Prostate gland (tissue), 2 donors: ENCODE measurements around the gene PRKCD. TPM values are rescaled to one million over a fixed set of nuclear protein-coding genes. Genes with fewer than 3 reads are reported as not detected.
A peak's percentile ranks its signal among the peaks of the same experiment; 100 is the strongest.

Experiments
- DNase-seq: peaks from one replicate; pipeline ENCODE4 v3.0.0-alpha.2; 2019; ENCODE audit warnings: low spot score
- H3K27ac ChIP-seq, 2 donors: fragments of 200-600 bp; sonication (generic); 2 replicates each; pipeline ENCODE4 v1.5.1; 2017 to 2019
- H3K27me3 ChIP-seq: fragments of 200-600 bp; sonication (generic); replicated peaks from 2 replicates; pipeline ENCODE4 v1.5.1; 2019; ENCODE audit not compliant: insufficient read depth
- H3K36me3 ChIP-seq, 2 donors: fragments of 200-600 bp; sonication (generic); 1 replicate in 1 of 2; 2 replicates in 1 of 2; pipeline versions ENCODE4 v1.5.1 to v1.8.1; 2017 to 2019
- H3K4me1 ChIP-seq: fragments of 200-600 bp; sonication (generic); replicated peaks from 2 replicates; pipeline ENCODE4 v1.5.1; 2019
- H3K4me3 ChIP-seq, 2 donors: fragments of 200-600 bp; sonication (generic); 2 replicates each; pipeline ENCODE4 v1.5.1; 2017 to 2019
- H3K9me3 ChIP-seq: fragments of 200-600 bp; sonication (generic); 2 replicates; pipeline ENCODE4 v1.5.1; 2017
- CTCF ChIP-seq, 4 experiments: fragments of 200-600 bp in 2 of 4; fragments of 450-650 bp in 2 of 4; sonication (generic) in 2 of 4; IDR thresholded peaks; 1 replicate in 3 of 4; 2 replicates in 1 of 4; pipeline ENCODE4 v1.5.1; 2016 to 2019; ENCODE audit warnings: antibody characterized with exemption in 4 of 4, mild to moderate bottlenecking in 2 of 4, moderate library complexity in 2 of 4
- POLR2A ChIP-seq: fragments of 450-650 bp; IDR thresholded peaks from one replicate; pipeline ENCODE4 v1.6.1; 2016; ENCODE audit warnings: antibody characterized with exemption, mild to moderate bottlenecking
- POLR2AphosphoS5 ChIP-seq: sonication (generic); formaldehyde crosslinking; IDR thresholded peaks from one replicate; pipeline ENCODE4 v1.6.1; 2017; ENCODE audit warnings: antibody characterized with exemption
- WGBS: methylation state at CpG from one replicate; pipeline ENCODE4 v1.1.5; 2018; 5-methylcytosine and 5-hydroxymethylcytosine counted together
- intact Hi-C: fragments of 100-400 bp; cut with DNase I; formaldehyde crosslinking; loops from one replicate; pipeline ENCODE4 v1.14.2; 2022
- total RNA-seq, 2 donors: library from RNA; depleted of rRNA; stranded (reverse); fragments of >200 nt; gene quantifications; one replicate each; pipeline ENCODE4 v1.1.0, GENCODE V29; 2016

PRKCD gene
- total RNA-seq, 2 donors from 2014 or later, result 33.4 to 57.9 TPM

DNA sequence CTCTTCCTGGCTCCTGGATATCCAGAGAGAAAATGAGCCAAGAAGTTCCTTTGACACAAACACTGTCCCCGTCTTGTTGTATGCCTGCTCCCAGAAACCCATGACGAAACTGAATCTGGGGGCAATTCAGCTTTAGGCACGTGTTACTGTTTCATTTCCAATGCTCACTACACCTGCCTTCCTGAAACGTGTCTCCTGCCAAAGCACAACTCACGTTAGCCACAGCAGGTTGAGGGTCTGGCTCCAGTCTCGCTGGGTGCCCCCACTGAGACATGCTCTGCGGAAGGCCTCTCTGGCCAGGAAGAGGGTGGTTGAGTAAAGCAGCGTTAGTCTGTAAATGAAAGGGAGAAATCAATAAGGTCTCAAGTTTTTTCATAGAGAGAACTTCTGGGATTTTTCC, 37.5 kb upstream of the PRKCD start:
- Histone ChIP-seq H3K4me3 (no peak overlapping the region), H3K9me3 (no peaks in the 10 kb centered on the region), H3K36me3 (peaks cover 4 to 10% of the 10 kb centered on the region in 2 donors), H3K27ac (no peak overlapping the region), H3K27me3 (no peaks in the 10 kb centered on the region), H3K4me1 (no peaks in the 10 kb centered on the region)
- no peak for TF ChIP-seq CTCF (IDR thresholded peaks at IDR 0.05)
- no peak for TF ChIP-seq POLR2AphosphoS5
- TF ChIP-seq POLR2A, result no peak
- 92% methylated on average over 8 of the region's 8 CpGs for WGBS
- no peak for DNase-seq
- intact Hi-C loops, result no loop called here

DNA sequence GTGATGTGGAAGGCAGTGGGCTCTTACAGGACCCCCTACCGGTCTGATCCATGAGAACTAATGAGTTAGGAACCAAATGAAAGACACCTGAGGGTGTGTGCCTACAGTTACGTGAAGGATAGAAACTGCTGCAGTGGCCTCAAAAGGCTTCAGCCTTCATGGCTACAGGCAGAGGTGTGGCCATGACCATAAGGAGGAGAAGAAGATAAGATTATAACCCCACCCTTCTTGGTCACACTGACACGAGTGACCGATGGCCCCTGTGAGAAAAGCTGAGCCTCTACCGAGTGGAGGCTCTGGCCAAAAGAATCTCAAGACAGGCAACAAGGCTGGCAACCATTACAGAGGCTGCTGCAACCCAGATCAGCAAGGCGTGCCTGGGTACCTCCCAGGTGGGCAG, 37.1 kb upstream of the PRKCD start:
- Histone ChIP-seq H3K27ac (no peak overlapping the region), H3K4me1 (peaks cover under 1% of the 10 kb centered on the region), H3K4me3 (no peak overlapping the region), H3K36me3 (peaks cover 4 to 10% of the 10 kb centered on the region in 2 donors), H3K27me3 (no peaks in the 10 kb centered on the region), H3K9me3 (no peaks in the 10 kb centered on the region)
- WGBS, result 88% methylated on average over 6 of the region's 6 CpGs
- TF ChIP-seq POLR2A (no peak), POLR2AphosphoS5 (no peak), CTCF (IDR thresholded peaks at IDR 0.05) (no peak)
- intact Hi-C loops, result no loop called here
- no peak for DNase-seq

DNA sequence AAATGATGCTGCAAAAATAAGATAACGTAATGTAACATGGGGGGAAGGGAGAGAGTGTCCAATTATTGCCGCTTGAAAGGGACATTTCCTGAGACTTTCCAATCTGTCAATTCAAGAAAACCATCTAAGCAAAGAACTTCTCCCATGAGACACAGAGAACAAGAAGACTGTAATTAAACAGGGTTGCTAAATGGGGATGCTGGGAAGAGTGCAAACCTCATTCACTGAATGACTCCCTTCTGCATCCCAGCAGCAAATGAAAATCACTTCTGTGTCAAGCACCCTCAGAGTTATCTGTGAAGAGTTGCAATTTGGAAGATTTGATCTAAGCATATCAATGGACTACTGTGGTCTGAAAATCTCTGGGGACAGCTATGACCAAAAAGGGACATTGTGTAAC, 34.4 kb upstream of the PRKCD start:
- 96% methylated on average over 2 of the region's 2 CpGs for WGBS
- no peaks in the 10 kb centered on the region for H3K27me3 ChIP-seq
- peaks cover 7% of the 10 kb centered on the region for H3K4me1 ChIP-seq
- no peak for DNase-seq
- H3K36me3 ChIP-seq, result peaks cover 4 to 7% of the 10 kb centered on the region in 2 donors
- intact Hi-C loops, result no loop called here
- no peak overlapping the region for H3K4me3 ChIP-seq
- H3K9me3 ChIP-seq, result no peaks in the 10 kb centered on the region
- H3K27ac ChIP-seq, result no peak overlapping the region
- no peak for TF ChIP-seq POLR2A
- TF ChIP-seq POLR2AphosphoS5, result no peak
- no peak for TF ChIP-seq CTCF (IDR thresholded peaks at IDR 0.05)

- no peaks in the 10 kb centered on the region for H3K27me3 ChIP-seq
- H3K4me1 ChIP-seq, result peaks cover 9% of the 10 kb centered on the region
- H3K36me3 ChIP-seq, result peaks cover 0 to 7% of the 10 kb centered on the region in 2 donors
- 62% methylated on average over 3 of the region's 3 CpGs for WGBS
- H3K9me3 ChIP-seq, result no peaks in the 10 kb centered on the region
- intact Hi-C loops, result no loop called here
- peak overlapping the region in 1 of 2 donors; percentile 89 for H3K27ac ChIP-seq
- peak overlapping the region; percentile 74 to 79 for H3K4me3 ChIP-seq
- TF ChIP-seq POLR2A (no peak), POLR2AphosphoS5 (no peak), CTCF (IDR thresholded peaks at IDR 0.05) (no peak)
- no peak for DNase-seq
Measured at GRCh38 chr3:53129344-53129743, 31.7 kb upstream of the PRKCD start.

DNA sequence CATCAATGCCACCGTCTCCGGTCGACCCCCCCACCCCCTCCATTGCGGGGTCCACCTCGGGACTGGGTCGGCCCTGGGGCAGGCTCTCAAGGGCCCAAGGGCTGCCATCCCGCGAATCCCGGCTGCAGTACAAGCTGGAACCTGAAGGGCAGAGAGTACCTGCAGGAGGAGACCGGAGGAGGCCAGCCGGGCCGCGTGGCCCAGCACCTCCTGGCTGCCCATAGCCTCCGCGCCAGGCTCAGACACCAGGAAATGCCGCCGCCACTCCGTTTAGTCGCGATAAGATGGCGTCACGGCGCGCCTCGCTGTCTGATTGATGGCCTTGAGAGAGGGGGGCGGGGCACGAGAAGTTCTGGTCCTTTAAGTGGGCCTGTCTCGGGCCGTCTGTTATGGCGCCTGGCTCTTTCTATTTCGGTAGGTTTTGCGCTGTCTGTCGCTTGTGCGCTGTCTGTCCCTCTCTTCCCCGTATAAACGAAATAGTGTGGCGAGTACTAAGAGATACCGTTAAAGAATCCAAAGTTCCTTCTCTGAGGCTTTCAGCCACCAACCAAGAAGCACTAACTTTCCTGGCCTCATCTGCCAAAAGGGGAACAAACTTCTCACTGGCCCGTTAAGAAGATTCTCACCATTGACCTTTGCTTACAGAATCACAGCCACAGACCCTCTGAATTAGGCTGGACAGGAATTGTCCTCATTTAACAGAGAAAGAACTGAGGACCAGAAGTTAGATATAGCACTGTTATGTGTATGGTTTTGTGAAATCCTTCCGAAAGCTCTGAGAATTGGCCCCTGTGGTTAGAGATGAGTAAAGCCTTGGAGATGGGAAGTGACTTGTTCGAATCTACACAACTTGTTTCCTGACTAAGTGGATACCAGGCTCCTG, 30.6 kb upstream of the PRKCD start, which contains the start of gene RFT1:
Gene RFT1 (minus strand): TSS at position 257 of the 883 bp plus-strand sequence. CDS start 35 bp downstream, at position 222.
- intact Hi-C loops, result no loop called here
- 2% methylated on average over 40 of the region's 41 CpGs for WGBS
- DNase-seq, result peak; percentile 98
- Histone ChIP-seq H3K36me3 (peaks cover 0 to under 1% of the 10 kb centered on the region in 2 donors), H3K27ac (peak within 1 kb of the TSS; percentile 82 to 89), H3K9me3 (no peaks in the 10 kb centered on the region), H3K27me3 (no peaks in the 10 kb centered on the region), H3K4me1 (peaks cover 14% of the 10 kb centered on the region), H3K4me3 (peak within 1 kb of the TSS; percentile 74 to 79)
- TF ChIP-seq POLR2A (peak; percentile 51), POLR2AphosphoS5 (peak; percentile 98), CTCF (IDR thresholded peaks at IDR 0.05) (peak in 2 of 4 experiments; percentile 35 to 48)
